Kidney epithelial cell (primary cell): Measurements from ENCODE around the gene OPCML. TPM values are rescaled to one million over a fixed set of nuclear protein-coding genes. Genes with fewer than 3 reads are reported as not detected.

ENCODE experiments used
- DNase-seq: peaks from one replicate; pipeline ENCODE4 v3.0.0-alpha.2; 2010; ENCODE audit warnings: low read depth
- H3K27me3 ChIP-seq: 2 replicates; pipeline ENCODE4 v1.6.0; 2011; ENCODE audit warnings: low read length; ENCODE audit not compliant: control insufficient read depth, insufficient read depth
- H3K36me3 ChIP-seq: 2 replicates; pipeline ENCODE4 v1.5.1; 2011; ENCODE audit warnings: low read length; ENCODE audit not compliant: control insufficient read depth, insufficient read depth
- H3K4me3 ChIP-seq: 2 replicates; pipeline ENCODE4 v1.5.1; 2011; ENCODE audit warnings: low read depth, mild to moderate bottlenecking, control low read depth, low read length
- total RNA-seq: library from RNA; depleted of rRNA; stranded (reverse); fragments of >200 nt; gene quantifications from 2 replicates; pipeline ENCODE4 v1.2.3, GENCODE V29; 2015
- TF ChIP-seq, protein P1 (sequence below): IDR thresholded peaks from 2 replicates; pipeline ENCODE4 v1.5.1; 2011; ENCODE audit warnings: mild to moderate bottlenecking, moderate library complexity, low read length, control low read depth, inconsistent platforms; ENCODE audit not compliant: insufficient read depth, poor library complexity, severe bottlenecking

The OPCML gene
- total RNA-seq, 1 donor from 2014 or later, result under 0.01 TPM

DNA sequence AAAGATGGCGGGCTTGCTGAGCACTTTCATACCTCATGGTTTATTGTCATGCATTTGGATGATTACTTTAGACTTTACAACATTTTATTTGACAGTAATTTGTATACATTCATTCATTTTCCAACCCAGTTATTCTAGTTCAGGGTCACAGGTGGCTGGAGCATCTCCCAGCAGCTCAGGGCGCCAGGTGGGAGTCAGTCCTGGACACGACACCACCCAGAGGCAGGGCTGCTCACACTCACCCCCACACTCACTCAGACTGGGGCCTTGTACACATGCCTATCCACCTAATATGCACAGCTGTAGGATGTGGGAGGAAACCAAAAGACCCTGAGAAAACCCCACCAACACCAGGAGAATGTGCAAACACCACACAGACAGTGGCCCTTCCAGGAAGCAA lies 123.9 kb downstream of the OPCML start:
- TF ChIP-seq, protein P1, sequence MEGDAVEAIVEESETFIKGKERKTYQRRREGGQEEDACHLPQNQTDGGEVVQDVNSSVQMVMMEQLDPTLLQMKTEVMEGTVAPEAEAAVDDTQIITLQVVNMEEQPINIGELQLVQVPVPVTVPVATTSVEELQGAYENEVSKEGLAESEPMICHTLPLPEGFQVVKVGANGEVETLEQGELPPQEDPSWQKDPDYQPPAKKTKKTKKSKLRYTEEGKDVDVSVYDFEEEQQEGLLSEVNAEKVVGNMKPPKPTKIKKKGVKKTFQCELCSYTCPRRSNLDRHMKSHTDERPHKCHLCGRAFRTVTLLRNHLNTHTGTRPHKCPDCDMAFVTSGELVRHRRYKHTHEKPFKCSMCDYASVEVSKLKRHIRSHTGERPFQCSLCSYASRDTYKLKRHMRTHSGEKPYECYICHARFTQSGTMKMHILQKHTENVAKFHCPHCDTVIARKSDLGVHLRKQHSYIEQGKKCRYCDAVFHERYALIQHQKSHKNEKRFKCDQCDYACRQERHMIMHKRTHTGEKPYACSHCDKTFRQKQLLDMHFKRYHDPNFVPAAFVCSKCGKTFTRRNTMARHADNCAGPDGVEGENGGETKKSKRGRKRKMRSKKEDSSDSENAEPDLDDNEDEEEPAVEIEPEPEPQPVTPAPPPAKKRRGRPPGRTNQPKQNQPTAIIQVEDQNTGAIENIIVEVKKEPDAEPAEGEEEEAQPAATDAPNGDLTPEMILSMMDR, result no peak
- H3K36me3 ChIP-seq, result no peaks in the 10 kb centered on the region
- no peak overlapping the region for H3K4me3 ChIP-seq
- no peaks in the 10 kb centered on the region for H3K27me3 ChIP-seq
- DNase-seq, result no peak

DNA sequence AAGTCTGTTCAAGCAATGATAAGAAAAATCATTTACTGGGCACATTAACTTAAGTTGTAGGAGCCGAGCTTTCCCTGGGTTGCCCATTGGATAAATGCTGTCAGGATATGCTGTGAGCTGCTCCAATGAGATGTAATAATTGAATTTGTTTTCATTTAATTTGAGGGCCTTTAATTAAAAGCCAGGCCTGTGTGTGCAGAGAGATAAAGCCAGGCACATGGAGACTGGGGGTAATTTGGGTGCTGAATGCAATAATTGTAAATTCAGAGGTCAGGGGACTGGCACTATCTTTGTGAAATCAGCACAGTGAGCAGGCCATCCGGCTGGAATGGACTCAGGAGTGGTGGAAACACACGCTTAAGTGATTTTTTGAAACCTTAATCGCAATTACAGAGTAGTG lies 125.8 kb downstream of the OPCML start:
- TF ChIP-seq, protein P1, result no peak
- Histone ChIP-seq H3K36me3 (no peaks in the 10 kb centered on the region), H3K4me3 (no peak overlapping the region), H3K27me3 (no peaks in the 10 kb centered on the region)
- DNase-seq, result no peak

DNA sequence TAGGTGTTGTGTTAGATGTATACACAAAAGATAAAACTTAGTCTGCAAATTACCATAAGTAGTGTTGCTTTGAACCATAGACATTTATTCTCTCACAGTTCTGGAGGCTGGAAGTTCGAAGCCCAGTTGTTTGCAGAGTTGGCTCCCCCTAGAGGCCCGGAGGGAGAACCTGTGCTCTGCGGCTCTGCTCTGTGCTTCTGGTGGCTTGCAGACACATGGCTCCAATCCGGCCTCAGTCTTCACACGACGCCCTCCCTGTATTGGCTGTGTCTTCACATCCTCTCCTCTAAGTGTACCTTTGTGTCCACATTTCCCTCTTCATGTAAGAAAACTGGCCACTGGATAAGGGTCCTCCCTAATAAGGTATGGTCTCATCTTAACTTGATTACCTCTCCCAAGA lies 128.4 kb downstream of the OPCML start:
- TF ChIP-seq, protein P1, result peak; percentile 51
- DNase-seq, result no peak
- Histone ChIP-seq H3K36me3 (no peaks in the 10 kb centered on the region), H3K27me3 (no peaks in the 10 kb centered on the region), H3K4me3 (no peak overlapping the region)

DNA sequence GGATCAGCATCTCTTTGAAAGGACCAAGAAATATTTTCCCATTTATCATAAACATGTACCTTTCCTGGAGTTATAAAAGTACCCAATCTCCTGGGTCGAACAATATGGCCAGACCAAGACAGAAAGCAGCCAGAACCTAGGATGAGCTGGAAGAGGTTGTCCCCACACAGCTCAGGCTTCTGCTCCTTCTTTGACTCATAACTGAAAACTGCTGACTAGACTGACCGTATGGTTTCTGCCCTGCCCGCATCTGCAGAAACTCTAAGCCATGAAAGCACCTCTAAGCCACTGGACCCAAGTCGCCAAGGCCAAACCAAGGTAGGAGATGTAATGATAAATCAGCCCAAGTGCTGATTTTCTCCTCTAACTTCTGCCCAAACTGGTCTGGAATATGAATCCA lies 129.8 kb downstream of the OPCML start:
- TF ChIP-seq, protein P1, result no peak
- H3K36me3 ChIP-seq, result no peaks in the 10 kb centered on the region
- H3K27me3 ChIP-seq, result no peaks in the 10 kb centered on the region
- no peak for DNase-seq
- no peak overlapping the region for H3K4me3 ChIP-seq

DNA sequence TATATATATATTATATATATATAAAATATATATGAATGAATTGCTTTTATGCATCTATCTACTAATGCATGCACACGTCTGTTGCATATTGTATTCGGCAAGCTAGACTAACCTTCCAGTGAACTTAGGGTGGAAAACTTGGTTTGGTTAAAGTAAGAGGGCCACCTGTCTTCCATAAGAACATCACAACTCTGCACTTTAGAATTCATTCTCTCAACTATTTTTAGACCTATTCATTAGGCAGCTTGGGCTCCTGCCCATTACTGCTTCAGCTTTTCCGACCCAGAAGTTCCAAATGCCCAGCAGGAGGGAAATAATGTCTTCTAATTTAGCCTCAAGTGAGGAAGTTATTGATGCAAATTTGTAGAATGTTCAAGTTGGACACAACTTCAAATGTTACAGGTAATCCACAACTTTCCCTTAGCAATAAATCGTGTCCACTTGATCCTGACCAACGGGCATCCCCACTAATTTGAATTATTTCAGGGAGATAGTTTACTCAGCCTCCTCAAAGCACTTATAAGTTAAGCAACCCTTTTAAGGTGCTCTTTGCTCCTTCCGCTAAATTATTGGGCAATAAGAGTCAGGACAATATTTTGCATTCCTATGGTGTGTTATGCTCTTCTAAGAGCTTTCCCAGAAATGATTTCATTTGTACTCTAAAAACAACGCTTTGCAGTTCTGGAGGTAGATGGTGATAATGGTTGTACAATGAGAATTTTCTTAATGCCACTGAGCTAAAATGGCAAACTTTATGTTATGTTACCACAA lies 132.3 kb downstream of the OPCML start:
- no peaks in the 10 kb centered on the region for H3K27me3 ChIP-seq
- no peak overlapping the region for H3K4me3 ChIP-seq
- DNase-seq, result no peak
- TF ChIP-seq, protein P1, result no peak
- no peaks in the 10 kb centered on the region for H3K36me3 ChIP-seq

DNA sequence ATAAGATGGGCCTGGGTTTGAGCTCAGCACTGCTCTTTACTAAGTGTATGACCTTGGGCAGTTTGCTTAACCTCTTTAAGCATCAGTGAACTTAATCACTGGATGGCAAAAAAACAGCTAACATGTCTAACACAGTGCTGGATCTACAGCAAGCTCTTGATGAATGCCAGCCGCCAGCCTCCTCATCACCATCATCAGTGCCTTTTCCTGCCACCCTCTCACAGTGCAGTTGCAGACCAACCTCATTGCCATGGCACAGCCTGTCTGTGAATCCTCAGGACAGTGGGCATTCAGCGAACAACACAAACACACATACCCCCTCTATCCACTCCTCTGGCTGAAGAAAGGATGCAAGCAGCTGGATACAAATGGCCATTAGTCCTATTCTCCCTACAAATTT lies 133.0 kb downstream of the OPCML start:
- H3K36me3 ChIP-seq, result no peaks in the 10 kb centered on the region
- TF ChIP-seq, protein P1, result no peak
- DNase-seq, result no peak
- H3K4me3 ChIP-seq, result no peak overlapping the region
- no peaks in the 10 kb centered on the region for H3K27me3 ChIP-seq
